ENCODE measurements around the gene FAM118A.

The FAM118A gene

DNA sequence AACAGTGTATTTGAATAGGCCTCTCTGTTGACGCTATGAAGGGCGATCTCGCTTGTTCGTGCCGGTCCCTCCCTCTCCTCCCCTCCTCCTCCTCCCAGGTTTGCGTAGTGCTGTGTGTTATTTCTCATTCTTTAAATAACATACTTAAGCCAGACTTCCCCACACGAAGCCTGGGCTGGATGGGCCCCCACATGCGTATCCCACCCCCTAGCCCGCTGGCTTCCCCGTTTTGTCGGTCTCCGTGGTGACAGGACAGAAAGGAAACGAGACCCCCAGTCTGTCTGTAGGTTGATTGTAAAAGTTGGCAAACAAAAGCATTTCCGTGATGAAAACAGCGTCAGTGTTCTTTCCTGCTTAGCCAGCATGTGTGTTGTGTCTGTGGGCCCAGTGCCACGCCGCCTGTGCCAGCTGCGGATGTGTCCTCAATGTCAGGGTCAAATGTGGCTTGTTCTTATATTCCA lies 27.3 kb downstream of the FAM118A start:
- DNase-seq (ENCODE audit: low read depth), result peak; percentile 77
- no peak overlapping the region for H3K4me3 ChIP-seq (replicated peaks; ENCODE audit: low read depth, low read length)
- no peak for TF ChIP-seq CTCF (IDR thresholded peaks at IDR 0.05; ENCODE audit: low read length, missing control alignments)

DNA sequence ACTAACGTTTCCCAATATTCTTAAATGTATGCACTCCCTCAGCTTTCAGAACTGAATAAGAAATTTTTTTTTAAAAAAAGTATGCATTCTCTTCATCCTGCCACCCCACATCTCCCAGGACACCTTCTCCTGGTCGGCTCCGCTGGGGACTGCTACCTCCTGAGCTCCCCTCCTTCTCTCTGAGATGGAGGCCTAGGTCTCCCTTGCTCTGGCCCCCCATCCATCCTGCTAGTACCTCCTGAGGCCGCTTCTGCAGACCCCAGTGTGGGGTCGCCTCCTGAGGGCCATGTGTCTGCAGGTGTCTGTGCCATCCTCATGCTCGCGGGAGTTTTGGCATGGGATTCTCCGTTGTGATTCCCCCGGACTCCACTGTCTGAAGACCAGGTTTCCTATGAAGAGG lies 27.8 kb downstream of the FAM118A start:
- H3K4me3 ChIP-seq (replicated peaks; ENCODE audit: low read depth, low read length), result no peak overlapping the region
- no peak for DNase-seq (ENCODE audit: low read depth)
- no peak for TF ChIP-seq CTCF (IDR thresholded peaks at IDR 0.05; ENCODE audit: low read length, missing control alignments)

DNA sequence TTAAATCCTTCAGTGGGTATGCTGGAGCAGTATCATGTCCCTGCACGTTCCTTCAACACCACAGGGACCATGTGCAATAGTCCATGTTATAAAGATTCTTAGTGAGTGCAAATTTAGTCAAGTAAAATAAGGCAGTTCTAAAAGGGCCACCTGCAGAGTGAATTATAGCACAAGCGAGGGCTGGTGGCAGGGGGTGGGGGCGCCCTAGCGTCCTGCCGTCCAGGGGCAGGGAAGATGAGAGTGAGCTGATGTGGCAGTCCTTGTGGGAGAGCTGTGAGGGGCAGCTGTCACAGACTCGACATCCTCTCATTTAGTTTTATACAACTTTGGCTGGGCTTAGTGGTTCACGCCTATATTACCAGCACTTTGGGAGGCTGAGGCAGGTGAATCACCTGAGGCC lies 29.1 kb downstream of the FAM118A start:
- DNase-seq (ENCODE audit: low read depth), result no peak
- no peak for TF ChIP-seq CTCF (IDR thresholded peaks at IDR 0.05; ENCODE audit: low read length, missing control alignments)
- H3K4me3 ChIP-seq (replicated peaks; ENCODE audit: low read depth, low read length), result no peak overlapping the region

DNA sequence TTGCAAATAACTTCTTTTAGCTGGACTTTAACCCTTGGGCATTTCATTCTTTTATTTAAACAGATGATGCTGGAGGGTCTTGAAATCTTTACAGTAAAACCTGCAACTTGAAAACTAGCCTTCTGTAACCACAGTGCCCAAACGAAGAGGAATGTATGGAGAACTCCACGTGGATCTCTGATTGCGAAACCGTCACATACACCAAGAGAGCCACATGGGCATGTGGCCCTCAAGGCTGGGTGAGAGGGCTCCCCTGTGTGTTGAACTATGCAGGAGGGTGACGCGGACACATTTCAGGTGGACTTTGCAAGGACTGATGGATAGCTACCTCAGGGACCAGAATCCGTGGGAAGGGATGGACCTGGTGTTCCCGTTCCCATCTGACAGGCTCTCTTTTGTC lies 30.6 kb downstream of the FAM118A start:
- TF ChIP-seq CTCF (IDR thresholded peaks at IDR 0.05; ENCODE audit: low read length, missing control alignments), result no peak
- no peak overlapping the region for H3K4me3 ChIP-seq (replicated peaks; ENCODE audit: low read depth, low read length)
- no peak for DNase-seq (ENCODE audit: low read depth)

DNA sequence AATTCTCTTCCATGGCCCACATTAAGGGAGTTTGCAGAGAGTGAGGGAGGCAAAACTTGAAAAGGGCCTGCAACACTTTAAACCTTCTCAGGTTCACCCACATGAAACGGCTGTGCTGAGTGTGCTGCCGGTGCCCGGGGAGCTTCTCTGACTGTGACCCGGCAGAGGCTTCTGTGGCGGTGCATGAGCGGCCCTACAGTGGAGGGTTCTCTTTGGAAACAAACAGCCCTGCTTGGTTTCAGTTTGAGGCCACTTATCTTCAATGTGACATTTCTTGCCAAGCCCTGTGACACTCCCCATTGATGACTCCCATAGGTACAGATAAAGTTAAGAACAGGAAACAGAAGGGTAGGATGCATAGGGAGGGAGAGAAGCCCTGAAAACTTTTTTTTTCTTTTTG lies 31.8 kb downstream of the FAM118A start:
- H3K4me3 ChIP-seq (replicated peaks; ENCODE audit: low read depth, low read length), result no peak overlapping the region
- no peak for TF ChIP-seq CTCF (IDR thresholded peaks at IDR 0.05; ENCODE audit: low read length, missing control alignments)
- DNase-seq (ENCODE audit: low read depth), result no peak

GRCh38 chr22:45343143-45343542 lies 33.4 kb downstream of the FAM118A start:
- TF ChIP-seq CTCF (IDR thresholded peaks at IDR 0.05; ENCODE audit: low read length, missing control alignments), result no peak
- no peak overlapping the region for H3K4me3 ChIP-seq (replicated peaks; ENCODE audit: low read depth, low read length)
- no peak for DNase-seq (ENCODE audit: low read depth)

DNA sequence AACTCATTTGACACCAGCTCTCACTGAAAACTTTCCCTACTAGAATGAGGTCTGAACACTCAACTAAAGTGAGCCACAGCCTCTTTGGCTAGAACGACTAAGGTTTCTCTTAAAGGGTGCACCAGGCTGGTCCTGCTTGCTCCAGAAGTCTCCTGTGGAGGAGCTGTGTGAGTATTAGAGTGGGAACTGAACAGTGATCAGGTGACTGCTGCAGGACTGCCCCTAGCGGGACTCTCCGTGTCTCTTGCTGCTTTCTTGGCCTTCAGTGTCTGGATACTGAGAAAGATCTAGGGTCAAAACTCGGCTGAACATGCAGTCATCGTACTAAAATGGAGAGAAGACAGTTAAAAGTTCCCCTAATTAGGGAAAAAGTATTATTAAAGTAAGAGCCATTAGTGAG lies 34.6 kb downstream of the FAM118A start:
- H3K4me3 ChIP-seq (replicated peaks; ENCODE audit: low read depth, low read length), result no peak overlapping the region
- TF ChIP-seq CTCF (IDR thresholded peaks at IDR 0.05; ENCODE audit: low read length, missing control alignments), result peak; percentile 25
- DNase-seq (ENCODE audit: low read depth), result peak; percentile 31

Data from fibroblast of pulmonary artery (primary cell).